Stimulated activated effector memory CD8-positive, alpha-beta T cell treated with anti-CD3 and anti-CD28 coated beads, Interleukin-12 subunit alpha, Interleukin-12 subunit beta, amount 100 ng/mL, for 72 hours (primary cell): ENCODE measurements around the gene CDK8.

Source experiments
- ATAC-seq: fragments of 150-1000 bp; cut with Tn5 transposase; 2 replicates; pipeline ENCODE4 v1.10.0; 2021
- DNase-seq, 2 donors: peaks; one replicate each; pipeline ENCODE4 v3.0.0; 2021 to 2022; ENCODE audit warnings: low spot score in 2 of 2
- H3K27ac Mint-ChIP-seq: one replicate; pipeline ENCODE4 v1.8.0; 2022; ENCODE audit warnings: mild to moderate bottlenecking, mixed read lengths
- H3K36me3 Mint-ChIP-seq: one replicate; pipeline ENCODE4 v1.8.0; 2022; ENCODE audit warnings: mild to moderate bottlenecking, mixed read lengths
- H3K4me1 Mint-ChIP-seq: one replicate; pipeline ENCODE4 v1.8.0; 2022; ENCODE audit warnings: mixed read lengths
- H3K4me3 Mint-ChIP-seq: one replicate; pipeline ENCODE4 v1.8.0; 2022; ENCODE audit warnings: mild to moderate bottlenecking, mixed read lengths
- H3K9me3 Mint-ChIP-seq: one replicate; pipeline ENCODE4 v1.8.0; 2022; ENCODE audit warnings: mixed read lengths

CDK8 gene

DNA sequence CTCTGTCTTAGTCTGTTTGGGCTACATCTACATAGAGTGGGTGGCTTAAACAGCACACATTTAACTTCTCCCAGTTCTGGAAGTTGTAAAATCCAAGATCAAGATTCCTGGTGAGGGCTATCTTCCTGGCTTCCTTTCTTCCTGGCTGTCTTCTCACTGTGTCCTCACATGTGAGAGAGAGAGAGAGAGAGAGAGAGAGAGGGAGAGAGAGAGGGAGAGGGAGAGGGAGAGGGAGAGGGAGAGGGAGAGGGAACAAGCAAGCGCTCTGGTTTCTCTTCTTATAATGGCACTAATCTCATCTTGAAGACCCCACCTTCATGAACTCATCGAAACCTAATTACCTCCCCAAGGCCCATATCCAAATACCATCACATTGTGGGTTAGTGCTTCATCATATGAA, 69.2 kb downstream of the CDK8 start:
- peaks cover 50% of the 10 kb centered on the region for H3K4me1 Mint-ChIP-seq
- no peak overlapping the region for H3K4me3 Mint-ChIP-seq
- peak overlapping the region; percentile 16 for H3K27ac Mint-ChIP-seq

DNA sequence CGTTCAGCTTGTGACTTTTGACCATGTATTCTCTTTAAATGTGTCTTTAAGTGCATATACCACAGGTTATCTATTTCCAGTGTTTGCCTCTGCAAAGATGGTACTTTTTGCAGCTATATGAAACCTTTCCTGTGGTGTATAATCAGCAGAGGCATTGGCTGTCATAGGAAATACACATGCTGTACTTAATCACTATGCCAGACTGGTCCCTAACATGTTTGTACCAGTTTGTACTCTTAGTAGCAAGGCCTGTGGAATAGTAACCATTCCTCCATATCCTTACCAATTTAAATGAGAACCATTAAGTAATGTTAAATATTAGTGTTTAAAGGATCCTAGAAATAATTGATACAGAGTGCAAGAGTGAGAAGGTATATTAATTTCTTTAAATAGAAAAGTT, 69.8 kb downstream of the CDK8 start:
- no peak overlapping the region for H3K27ac Mint-ChIP-seq
- no peak overlapping the region for H3K4me3 Mint-ChIP-seq
- no peaks in the 10 kb centered on the region for H3K36me3 Mint-ChIP-seq
- H3K4me1 Mint-ChIP-seq = peaks cover 56% of the 10 kb centered on the region
- no peak for ATAC-seq
- DNase-seq = no peak
- H3K9me3 Mint-ChIP-seq = no peaks in the 10 kb centered on the region

More for the DNA sequence above, 69.2 kb downstream of the CDK8 start:
- no peaks in the 10 kb centered on the region for H3K36me3 Mint-ChIP-seq
- ATAC-seq = no peak
- H3K9me3 Mint-ChIP-seq = no peaks in the 10 kb centered on the region
- no peak for DNase-seq

DNA sequence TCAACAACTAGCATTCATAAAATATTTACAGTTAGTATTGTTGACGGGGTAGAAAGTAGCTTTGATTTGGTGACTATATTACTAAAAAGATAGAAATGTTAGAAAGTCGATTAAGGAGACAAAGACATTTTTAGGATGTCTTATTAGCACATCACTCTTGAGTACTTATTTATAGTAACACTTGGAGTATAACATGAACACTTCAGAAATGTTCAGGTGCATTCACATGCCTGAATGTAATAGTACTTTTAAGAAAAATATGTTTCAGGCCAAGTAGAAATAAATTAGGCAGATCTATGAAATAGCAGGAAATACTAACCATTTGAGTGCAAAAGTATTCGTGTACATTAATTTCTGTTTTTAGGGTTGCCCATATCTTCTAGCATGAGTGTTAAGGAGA, 70.4 kb downstream of the CDK8 start:
- DNase-seq (no peak), ATAC-seq (no peak)
- Mint-ChIP-seq H3K4me1 (peaks cover 59% of the 10 kb centered on the region), H3K9me3 (no peaks in the 10 kb centered on the region), H3K4me3 (no peak overlapping the region), H3K27ac (no peak overlapping the region), H3K36me3 (no peaks in the 10 kb centered on the region)

- no peaks in the 10 kb centered on the region for H3K9me3 Mint-ChIP-seq
- peak overlapping the region; percentile 70 for H3K27ac Mint-ChIP-seq
- no peaks in the 10 kb centered on the region for H3K36me3 Mint-ChIP-seq
- H3K4me3 Mint-ChIP-seq = no peak overlapping the region
- ATAC-seq = no peak
- no peak for DNase-seq
- peaks cover 59% of the 10 kb centered on the region for H3K4me1 Mint-ChIP-seq
Observed at GRCh38 chr13:26324867-26325266, 70.9 kb downstream of the CDK8 start.

DNA sequence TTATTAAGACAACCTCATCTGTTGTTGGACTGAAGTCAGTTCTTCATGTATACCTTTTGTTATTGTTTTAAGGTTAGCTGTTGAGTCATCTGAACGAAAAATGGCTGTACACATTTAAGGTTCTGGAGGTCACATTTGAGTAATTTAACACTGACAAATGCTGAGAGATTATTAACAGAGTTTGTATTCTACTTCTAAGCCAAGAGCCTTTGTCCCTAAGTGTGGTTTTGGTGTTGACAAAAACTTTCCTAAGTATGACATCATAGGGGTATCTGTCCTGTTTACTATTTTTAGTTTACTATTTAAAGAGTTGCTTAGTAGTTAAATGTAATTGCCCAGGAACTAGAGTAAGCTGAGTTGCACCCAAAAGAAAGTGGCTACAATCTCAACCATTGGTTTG, 71.9 kb downstream of the CDK8 start:
- ATAC-seq = peak; percentile 96
- Mint-ChIP-seq H3K4me1 (peaks cover 66% of the 10 kb centered on the region), H3K27ac (peak overlapping the region; percentile 70), H3K4me3 (no peak overlapping the region), H3K36me3 (no peaks in the 10 kb centered on the region), H3K9me3 (no peaks in the 10 kb centered on the region)
- DNase-seq = no peak

- Mint-ChIP-seq H3K9me3 (no peaks in the 10 kb centered on the region), H3K4me1 (peaks cover 64% of the 10 kb centered on the region), H3K36me3 (no peaks in the 10 kb centered on the region), H3K4me3 (no peak overlapping the region), H3K27ac (peak overlapping the region; percentile 70)
- ATAC-seq (no peak), DNase-seq (no peak)
Observed at GRCh38 chr13:26326562-26326961, 72.6 kb downstream of the CDK8 start.

- no peaks in the 10 kb centered on the region for H3K36me3 Mint-ChIP-seq
- H3K4me1 Mint-ChIP-seq = peaks cover 55% of the 10 kb centered on the region
- DNase-seq = no peak
Observed at GRCh38 chr13:26327940-26328725, 74.2 kb downstream of the CDK8 start.

GRCh38 chr13:26335158-26335557, 81.2 kb downstream of the CDK8 start:
- Mint-ChIP-seq H3K27ac (no peak overlapping the region), H3K36me3 (no peaks in the 10 kb centered on the region), H3K9me3 (no peaks in the 10 kb centered on the region), H3K4me3 (no peak overlapping the region), H3K4me1 (peaks cover 21% of the 10 kb centered on the region)
- ATAC-seq (no peak), DNase-seq (no peak)

More at GRCh38 chr13:26327940-26328725, 74.2 kb downstream of the CDK8 start:
- H3K4me3 Mint-ChIP-seq = no peak overlapping the region
- no peaks in the 10 kb centered on the region for H3K9me3 Mint-ChIP-seq
- no peak for ATAC-seq
- no peak overlapping the region for H3K27ac Mint-ChIP-seq

DNA sequence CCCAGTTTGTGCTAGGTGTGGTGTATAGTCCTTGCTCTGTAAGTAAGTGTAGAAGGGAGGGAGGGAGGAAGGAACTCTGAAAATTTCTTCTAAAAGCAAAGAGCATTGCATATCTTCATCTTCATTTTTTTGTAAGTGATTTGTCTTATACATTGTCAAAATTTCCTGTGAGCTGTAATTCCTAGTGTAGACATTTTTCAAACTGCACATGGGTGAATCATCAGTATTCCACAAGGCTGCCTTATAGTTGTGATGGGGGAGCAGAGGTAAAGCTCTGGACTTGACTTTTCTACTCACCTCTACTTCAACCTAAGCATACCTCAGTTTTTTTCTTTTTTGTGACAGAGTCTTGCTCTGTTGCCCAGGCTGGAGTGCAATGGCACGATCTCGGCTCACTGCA, 86.9 kb downstream of the CDK8 start:
- Mint-ChIP-seq H3K27ac (no peak overlapping the region), H3K4me3 (no peak overlapping the region), H3K36me3 (peaks cover 7% of the 10 kb centered on the region), H3K4me1 (no peaks in the 10 kb centered on the region), H3K9me3 (no peaks in the 10 kb centered on the region)
- DNase-seq (no peak), ATAC-seq (no peak)

DNA sequence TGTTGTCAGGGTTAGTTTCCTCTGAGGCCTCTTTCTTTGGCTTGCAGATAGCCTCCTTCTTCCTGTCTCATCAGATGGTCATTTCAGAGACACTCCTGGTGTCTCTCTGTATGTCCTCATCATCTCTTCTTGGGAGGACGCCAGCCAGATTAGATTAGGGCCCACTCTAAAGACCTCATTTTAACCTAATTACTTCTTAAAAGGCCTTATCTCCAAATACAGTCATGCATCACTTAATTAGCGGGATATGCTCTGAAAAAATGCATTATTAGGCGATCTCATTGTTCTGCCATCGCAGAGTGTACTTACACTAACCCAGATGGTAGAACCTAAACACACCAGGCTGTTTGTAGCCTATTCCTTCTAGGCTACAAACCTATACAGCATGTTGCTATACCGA, 89.0 kb downstream of the CDK8 start:
- no peaks in the 10 kb centered on the region for H3K4me1 Mint-ChIP-seq
- H3K9me3 Mint-ChIP-seq = no peaks in the 10 kb centered on the region
- H3K36me3 Mint-ChIP-seq = peaks cover 7% of the 10 kb centered on the region
- no peak overlapping the region for H3K27ac Mint-ChIP-seq
- ATAC-seq (no peak), DNase-seq (no peak)
- H3K4me3 Mint-ChIP-seq = no peak overlapping the region

DNA sequence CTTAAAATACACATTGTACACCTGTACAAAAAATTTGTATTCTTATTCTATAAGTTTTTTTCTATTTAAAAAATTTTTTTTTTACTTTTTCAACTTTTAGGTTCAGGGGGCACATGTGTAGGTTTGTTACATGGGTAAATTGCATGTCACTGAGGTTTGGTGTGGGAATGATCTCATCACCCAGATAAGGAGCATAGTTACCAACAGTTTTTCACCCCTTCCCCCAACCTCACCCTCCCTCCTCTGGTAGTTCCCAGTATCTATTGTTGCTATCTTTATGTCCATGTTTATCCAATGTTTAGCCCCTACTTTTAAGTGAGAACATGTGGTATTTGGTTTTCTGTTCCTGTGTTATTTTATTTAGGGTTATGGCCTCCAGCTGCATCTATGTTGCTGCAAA, 89.9 kb downstream of the CDK8 start:
- Mint-ChIP-seq H3K4me1 (no peaks in the 10 kb centered on the region), H3K9me3 (no peaks in the 10 kb centered on the region), H3K4me3 (no peak overlapping the region), H3K27ac (no peak overlapping the region), H3K36me3 (peaks cover 7% of the 10 kb centered on the region)
- DNase-seq (no peak), ATAC-seq (no peak)

GRCh38 chr13:26344980-26345379, 91.1 kb downstream of the CDK8 start:
- H3K36me3 Mint-ChIP-seq = peaks cover 8% of the 10 kb centered on the region
- no peak overlapping the region for H3K4me3 Mint-ChIP-seq
- no peak overlapping the region for H3K27ac Mint-ChIP-seq
- ATAC-seq = no peak
- DNase-seq = no peak
- H3K9me3 Mint-ChIP-seq = no peaks in the 10 kb centered on the region
- no peaks in the 10 kb centered on the region for H3K4me1 Mint-ChIP-seq

DNA sequence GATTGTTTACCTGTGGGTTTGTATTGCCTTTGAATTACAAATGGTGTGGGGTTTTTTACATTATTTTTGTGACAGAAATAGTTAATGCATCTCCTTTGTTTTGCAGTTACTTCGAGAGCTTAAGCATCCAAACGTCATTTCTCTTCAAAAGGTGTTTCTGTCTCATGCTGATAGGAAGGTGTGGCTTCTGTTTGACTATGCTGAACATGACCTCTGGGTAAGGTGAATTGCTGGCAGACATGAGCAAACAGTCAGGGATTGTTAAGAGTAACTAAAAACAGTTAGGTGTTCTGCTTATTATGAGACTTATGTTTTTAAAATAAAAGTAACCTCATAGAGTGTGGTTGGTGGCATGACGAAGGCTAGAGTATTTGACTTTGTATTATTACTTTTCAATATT, 95.0 kb downstream of the CDK8 start:
- H3K27ac Mint-ChIP-seq = no peak overlapping the region
- no peak overlapping the region for H3K4me3 Mint-ChIP-seq
- no peaks in the 10 kb centered on the region for H3K9me3 Mint-ChIP-seq

DNA sequence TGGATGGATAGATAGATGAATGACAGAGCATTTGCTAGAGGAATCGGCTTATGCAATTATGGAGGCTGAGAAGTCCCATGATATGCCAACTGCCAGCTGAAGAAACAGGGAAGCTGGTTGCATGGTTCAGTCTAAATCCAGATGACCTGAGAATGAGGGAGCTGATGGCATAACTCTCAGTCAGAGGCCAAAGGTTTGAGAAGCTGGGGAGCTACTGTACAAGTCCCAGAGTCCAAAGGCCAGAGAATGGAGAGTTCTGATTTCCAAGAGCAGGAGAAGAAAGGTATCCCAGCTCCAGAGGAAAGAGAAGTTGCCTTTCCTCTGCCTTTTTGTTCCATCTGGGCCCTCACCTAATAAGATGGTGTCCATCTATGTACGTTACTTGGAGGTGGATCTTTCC, 108.3 kb downstream of the CDK8 start:
- Mint-ChIP-seq H3K27ac (no peak overlapping the region), H3K9me3 (no peaks in the 10 kb centered on the region), H3K4me3 (no peak overlapping the region), H3K36me3 (peaks cover 13% of the 10 kb centered on the region), H3K4me1 (no peaks in the 10 kb centered on the region)
- ATAC-seq (no peak), DNase-seq (no peak)

More for the DNA sequence above, 95.0 kb downstream of the CDK8 start:
- Mint-ChIP-seq H3K4me1 (no peaks in the 10 kb centered on the region), H3K36me3 (peaks cover 13% of the 10 kb centered on the region)
- ATAC-seq (no peak), DNase-seq (no peak)

DNA sequence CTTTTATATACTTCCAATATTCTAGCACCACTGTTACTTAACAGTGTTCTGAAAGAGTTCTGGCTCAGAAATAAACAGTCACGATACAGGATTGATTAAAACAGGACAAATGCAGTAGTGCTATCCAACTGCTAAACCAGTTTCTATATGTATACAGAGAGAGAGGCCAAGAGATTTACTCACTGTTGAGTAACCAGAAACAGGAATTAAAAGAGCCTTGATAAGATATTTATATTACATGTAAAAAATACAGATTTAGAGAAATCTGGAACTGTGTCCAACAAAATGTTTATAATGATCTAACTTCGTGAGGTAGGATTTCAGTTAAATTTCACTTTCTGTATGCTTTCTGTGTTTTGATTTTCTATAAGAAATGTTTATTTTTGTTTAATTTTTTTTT, 116.6 kb downstream of the CDK8 start:
- ATAC-seq (no peak), DNase-seq (no peak)
- Mint-ChIP-seq H3K36me3 (no peaks in the 10 kb centered on the region), H3K27ac (no peak overlapping the region), H3K4me3 (no peak overlapping the region), H3K9me3 (no peaks in the 10 kb centered on the region), H3K4me1 (peaks cover 10% of the 10 kb centered on the region)

DNA sequence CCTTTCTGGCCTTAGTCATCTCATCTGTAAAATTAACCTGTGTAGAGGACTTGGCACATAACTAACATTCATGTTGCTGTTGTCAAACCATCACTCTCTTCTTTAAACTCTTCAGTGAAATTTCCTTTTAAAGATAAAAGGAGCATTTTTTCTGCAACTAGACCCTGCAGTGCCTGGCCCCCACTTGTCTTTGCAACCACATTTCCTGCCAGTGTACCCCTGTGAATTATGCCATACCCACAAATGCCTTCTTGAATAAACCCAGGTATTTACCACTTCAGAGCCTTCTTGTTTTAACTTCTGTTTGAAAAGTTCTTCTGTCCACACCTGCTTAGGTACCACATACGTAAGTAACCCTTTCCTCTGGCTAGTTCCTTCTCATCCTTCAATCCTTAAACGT, 118.8 kb downstream of the CDK8 start:
- DNase-seq (no peak), ATAC-seq (no peak)
- no peak overlapping the region for H3K27ac Mint-ChIP-seq
- no peak overlapping the region for H3K4me3 Mint-ChIP-seq
- peaks cover 10% of the 10 kb centered on the region for H3K4me1 Mint-ChIP-seq
- no peaks in the 10 kb centered on the region for H3K36me3 Mint-ChIP-seq
- H3K9me3 Mint-ChIP-seq = no peaks in the 10 kb centered on the region
